ENCODE measurements around the gene CEP135.

CEP135 gene

DNA sequence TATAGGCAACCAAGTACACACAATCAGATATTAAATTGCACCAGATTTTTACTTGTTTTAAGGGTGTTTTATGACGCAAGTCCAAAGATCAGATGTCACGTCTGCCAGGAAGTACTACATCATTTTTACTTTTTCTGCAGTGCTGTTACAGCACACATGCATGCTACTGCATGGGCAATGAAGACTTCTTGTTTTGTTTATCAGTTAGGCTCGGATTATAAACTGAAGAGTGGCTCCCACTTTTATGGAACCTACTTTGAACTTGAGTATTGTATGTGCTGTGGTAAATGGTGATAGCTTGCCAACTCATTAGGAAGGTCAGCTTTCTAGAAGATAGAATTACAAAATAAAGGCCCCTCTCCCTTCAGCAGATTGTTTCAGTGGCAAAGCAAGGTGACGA, 131.6 kb downstream of the CEP135 start:
- DNase-seq = no peak

DNA sequence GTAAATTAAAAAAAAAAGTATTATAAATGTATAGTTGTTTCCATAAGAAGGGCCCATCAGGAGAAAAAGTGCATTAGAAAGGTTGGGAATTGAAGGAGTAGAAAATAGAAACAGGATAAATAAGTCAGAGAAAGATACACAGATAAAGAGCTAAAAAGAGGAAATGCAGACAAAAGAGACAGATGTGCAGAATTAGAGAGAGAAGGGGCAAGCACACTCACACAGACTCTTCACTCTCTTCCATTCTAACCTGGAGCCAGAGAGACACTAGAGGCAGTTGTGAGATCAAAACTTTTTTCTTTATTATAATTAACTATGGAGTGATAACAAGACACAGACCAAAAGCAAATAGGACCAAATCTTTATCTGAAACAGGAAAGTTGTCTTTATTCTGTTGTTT, 134.1 kb downstream of the CEP135 start:
- no peak for DNase-seq

Data from DMS 273 treated with DMSO at 0.1 percent for 48 hours (cell line).